CD4-positive, alpha-beta T cell treated with Interleukin-1 beta for 1 hour (primary cell): ENCODE data around the gene CHD5.

Source experiments
- DNase-seq, 2 donors: peaks; one replicate each; pipeline ENCODE4 v3.0.0-alpha.2; 2020 to 2022

Gene CHD5

DNA sequence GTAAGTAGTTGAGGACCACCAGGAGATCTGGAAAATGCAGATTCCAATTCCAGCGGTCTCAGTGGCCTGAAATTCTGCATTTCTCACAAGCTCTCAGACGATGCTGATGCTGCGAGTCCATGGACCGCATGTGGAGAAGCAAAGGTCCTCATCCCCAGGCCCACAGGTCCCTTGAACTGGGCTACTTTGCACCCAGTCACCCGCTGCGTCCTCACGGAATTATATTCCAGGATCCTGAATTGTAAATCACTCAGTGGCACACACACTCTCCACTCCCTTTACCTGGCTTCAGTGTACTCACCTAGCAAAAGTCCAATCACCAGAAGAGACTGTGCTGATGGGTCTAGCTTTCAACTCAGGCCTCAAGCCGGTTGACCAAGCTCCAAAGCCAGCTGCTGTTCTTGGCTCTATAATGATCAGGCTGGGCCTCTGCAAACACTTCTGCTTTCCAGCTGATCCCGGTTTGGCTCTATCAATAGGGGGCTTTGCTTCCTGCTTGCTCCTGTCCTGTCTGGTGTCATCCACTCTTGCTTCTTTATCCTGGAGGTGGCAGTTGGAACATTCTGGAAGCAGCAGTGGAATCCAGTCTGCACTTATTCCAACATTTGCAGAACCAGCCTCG, 20.2 kb upstream of the CHD5 start:
- DNase-seq = no peak

- peak; percentile 97 for DNase-seq
Observed at GRCh38 chr1:6199298-6200187, 19.4 kb upstream of the CHD5 start, which contains the start of gene RPL22. Gene RPL22, minus strand, starts transcription at chr1:6199595. Its CDS starts 22 bp downstream, at chr1:6199573.

GRCh38 chr1:6198646-6199297, 18.7 kb upstream of the CHD5 start:
- peak in 1 of 2 donors; percentile 11 for DNase-seq

GRCh38 chr1:6197746-6198427, 17.8 kb upstream of the CHD5 start:
- no peak for DNase-seq

DNA sequence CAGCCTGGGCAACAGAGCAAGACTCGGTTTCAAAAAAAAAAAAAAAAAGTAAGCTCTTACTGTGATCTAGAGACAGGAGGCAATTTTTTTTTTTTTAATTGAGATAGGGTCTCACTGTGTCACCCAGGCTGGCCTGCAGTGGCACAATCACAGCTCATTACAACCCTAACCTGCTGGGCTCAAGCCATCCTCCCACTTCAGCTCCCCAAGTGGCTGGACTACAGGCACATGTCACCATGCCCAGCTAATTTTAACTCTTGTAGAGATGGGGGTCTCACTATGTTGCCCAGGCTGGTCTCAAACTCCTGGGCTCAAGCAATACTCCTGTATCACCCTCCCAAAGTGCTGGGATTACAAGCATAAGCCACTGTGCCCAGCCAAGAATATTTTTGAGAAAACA, 11.8 kb upstream of the CHD5 start:
- DNase-seq = no peak

DNA sequence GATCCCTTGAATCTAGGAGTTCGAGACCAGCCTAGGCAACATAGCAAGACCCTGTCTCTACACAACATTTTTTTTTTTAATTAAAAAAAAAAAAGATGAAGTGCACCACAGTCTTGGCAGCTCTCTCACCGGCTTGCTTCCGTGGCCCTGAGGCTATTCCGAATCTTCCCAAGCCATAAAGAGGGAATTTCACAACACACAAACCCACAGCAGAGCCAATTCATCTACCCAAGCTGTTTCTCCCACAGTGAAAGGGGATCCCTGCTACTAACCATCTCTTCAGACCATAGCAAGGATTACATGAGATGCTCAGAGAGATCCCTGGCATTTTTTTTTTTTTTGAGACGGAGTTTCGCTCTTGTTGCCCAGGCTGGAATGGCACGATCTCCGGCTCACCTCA, 8.3 kb upstream of the CHD5 start:
- no peak for DNase-seq

DNA sequence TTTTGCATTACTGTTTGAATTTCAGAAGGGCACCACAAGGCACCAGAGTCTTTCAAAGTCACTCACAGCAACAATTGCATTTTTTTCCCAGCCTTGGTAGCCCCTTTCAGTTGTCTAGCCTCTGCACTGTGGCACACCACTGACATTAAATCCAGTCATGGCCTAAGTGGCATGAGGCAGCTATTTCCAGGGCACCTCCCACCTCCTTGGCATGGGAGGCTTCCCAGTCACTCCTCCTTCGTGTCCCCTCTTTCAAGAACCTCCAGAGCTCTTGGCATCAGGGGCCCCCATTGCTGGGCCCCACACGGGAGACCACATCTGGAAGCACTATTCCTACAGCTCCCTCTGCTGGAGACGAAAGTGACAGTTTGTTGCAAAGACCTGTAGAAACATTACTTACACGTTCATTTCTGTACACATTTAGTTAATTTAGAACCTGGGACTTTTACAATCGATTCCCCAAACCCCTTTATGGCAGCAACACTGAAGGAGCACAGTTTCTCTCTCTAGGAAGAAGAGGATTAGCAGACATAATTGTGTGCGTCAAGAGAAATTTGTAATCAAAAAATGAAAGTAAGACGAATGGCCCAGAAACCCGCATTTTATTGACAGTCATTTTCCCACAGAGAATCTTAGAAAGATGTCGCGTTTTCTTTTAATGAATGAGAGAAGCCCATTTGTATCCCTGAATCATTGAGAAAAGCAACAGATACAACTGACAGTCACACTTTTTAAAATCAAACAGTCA, 5.7 kb upstream of the CHD5 start:
- DNase-seq = peak in 1 of 2 donors; percentile 37

- no peak for DNase-seq
Observed at GRCh38 chr1:6185151-6185550, 5.0 kb upstream of the CHD5 start.

- DNase-seq = no peak
Observed at GRCh38 chr1:6184083-6184783, 4.1 kb upstream of the CHD5 start.

DNA sequence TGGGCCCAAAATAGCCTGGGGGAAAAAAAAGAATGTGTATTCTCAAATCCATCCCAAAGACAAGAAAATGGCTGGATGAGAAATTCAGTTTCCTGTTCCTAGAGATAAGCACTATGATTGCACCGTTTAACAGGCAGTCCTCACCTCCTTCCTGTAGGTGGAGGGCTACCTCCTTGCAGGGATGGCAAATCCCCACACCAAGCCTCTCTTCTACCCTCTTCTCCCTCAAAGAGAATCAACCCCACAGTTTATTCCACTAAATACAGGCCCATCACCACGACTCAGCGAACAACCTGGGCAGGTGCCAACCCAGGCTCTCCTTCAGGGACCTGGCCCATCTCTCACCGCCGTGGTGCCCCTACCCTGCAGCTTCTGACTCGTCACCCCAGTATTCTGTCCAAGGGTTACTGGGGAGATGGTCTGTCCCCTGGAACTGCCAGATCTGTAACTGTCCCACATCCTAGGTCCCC, 3.4 kb upstream of the CHD5 start:
- no peak for DNase-seq

DNA sequence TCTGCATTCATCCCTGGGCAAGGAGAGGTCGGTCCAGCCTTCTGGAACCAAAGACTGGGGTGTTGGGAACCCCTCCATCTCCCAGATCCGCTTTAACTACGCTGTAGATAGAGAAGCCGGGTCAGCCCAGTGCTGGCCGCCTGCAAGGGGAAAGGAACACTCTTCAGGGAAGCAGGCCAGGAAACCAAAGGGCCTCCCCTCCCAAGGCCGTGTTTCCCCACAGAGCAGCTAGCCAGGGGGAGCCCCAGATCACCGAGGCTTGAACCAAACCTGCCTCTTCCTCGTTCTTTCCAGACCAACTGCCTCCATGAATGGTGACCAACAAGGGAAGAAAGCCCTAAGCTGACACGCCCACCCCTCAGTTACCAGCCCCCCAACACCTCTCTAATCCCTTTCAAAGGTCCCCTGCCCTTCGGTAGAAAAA, 1.2 kb upstream of the CHD5 start:
- DNase-seq = no peak

- DNase-seq = no peak
Observed at GRCh38 chr1:6180707-6181311, 688 bp upstream of the CHD5 start.

DNA sequence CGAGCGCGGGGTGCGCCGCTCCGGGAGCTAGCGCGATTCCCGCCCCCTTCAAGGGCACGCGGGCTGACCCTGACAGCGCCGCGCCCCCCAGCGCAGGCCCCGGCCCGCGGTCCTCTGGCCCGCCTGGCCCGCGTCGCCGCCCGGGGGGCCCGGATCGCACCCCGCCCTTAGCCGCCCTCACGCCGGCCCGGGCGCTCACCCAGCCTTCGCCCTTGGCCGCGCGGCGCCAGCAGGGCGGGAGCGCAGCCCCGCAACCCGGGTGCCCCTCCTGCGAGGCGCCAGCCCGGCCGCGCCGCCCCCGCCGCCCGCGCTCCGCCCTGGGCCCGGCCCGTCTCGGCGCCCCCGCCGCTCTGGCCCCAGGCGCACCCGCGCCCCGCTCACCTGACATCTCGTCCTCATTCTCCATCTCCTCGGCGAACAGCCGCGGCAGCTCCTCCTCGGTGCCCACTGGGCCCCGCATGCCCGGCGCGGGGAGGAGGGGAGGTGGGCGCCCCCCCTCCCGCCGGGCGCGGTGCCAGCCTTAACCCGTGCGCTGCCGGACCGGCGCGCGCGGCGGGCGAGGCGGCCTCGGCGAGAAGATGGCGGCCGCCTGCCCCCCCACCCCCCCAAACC, 451 bp downstream of the CHD5 start:
- DNase-seq = no peak

DNA sequence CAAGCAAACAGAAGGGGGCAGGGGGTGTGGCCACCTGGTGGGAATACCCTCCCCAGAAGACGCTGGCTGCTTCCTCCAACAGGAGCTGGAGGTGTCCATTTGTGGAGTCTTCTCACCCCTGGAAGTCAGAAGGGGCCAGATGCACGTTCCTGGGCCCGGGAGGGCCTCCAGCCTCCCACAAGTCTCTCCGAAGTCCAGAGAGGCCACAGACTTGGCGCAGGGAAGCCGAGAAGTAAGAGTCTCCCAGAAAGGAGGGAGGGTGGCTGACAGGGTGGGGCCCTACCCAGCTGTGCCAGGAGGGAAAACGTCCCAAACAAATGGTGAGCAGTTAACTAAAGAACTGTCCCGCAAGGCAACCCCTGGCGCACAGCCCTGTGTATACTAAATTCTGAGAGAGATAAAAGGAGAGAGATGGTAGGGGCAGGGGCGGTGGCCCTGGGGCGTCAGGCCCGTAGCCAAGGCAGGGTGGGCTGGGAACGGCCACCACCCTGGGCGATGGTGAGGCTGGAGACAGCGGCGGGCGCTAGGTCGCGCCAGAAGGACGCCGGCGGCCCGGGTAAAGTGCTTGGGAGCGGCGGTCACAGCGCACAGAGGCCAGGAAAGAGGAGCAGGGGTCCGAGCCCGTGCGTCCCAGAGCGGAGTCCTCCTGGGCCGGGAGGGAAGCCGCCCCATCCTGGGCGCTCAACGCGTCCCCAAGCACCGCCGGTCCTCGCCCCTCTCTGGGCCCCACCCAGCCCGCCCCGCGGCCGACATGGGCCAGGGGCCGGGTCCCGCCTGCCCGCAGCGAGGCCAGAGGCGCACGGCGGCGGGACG, 1.2 kb downstream of the CHD5 start:
- DNase-seq = no peak

- DNase-seq = no peak
Observed at GRCh38 chr1:6177681-6178380, 2.3 kb downstream of the CHD5 start.

DNA sequence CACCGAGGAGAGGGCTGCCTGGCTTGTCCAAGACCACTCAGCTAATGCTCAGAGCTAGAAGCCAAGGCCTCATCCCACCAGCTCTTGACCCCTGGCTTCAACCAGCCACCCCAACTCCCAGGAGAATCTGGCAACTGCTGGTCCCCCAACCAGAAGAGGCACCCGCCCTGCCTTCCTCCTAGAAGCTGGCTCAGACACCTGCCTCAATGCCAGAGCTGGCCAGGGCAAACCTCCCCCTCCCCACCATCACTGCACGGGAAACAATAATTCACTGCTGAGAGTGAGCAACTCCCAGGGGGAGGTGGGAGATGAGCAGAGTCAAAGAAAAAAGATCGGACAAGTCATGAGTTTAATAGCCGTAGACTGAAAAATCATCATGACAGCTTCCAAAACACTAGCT, 3.3 kb downstream of the CHD5 start:
- no peak for DNase-seq

GRCh38 chr1:6175411-6175828, 4.7 kb downstream of the CHD5 start:
- no peak for DNase-seq

- DNase-seq = no peak
Observed at GRCh38 chr1:6174621-6175410, 5.3 kb downstream of the CHD5 start.
